ENCODE results near the gene GPR171.

DNA sequence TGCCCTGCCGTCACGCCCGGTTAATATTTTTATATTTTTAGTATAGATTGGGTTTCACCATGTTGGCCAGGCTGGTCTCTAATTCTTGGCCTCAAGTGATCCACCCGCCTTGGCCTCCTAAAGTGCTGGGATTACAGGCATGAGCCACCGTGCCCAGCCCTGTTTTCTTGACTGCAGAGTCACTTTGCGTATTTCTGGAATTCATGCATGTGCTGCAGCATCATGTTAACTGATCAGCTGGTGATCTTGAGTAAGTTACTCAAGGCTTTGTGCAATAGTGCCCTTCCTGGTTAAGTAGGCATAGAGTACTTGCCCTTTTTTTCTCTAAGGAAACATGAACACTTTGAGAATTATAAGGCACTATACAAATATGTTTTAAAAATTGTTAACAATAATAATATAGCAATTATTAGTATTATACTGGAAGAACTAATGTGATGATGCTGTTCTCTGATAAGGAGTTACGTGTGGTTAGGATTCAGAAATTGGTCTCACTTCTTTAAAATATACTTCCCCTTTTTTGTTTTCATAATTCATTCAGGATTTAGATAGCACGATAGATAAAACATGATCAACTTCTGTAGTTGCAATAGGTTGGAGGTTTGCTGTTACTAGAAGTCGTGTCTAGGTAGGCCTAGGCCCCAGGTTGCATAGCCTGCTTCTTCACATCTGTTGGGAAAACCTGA, 33.6 kb downstream of the GPR171 start:
- TF ChIP-seq EZH2 (IDR thresholded peaks at IDR 0.05; ENCODE audit: borderline replicate concordance) (no peak), CTCF (IDR thresholded peaks at IDR 0.05; ENCODE audit: poor library complexity) (no peak), EZH2phosphoT487 (IDR thresholded peaks at IDR 0.05; ENCODE audit: low read depth, severe bottlenecking, unreplicated experiment) (no peak)
